EL (cell line): ENCODE measurements around the gene ISX.
"Not testable (repeated sequence)": the region's sequence is repeated elsewhere in the genome, so short reads cannot be mapped to it uniquely, and the experiment has no call there.

ENCODE experiments used
- DNase-seq: peaks from one replicate; pipeline ENCODE4 v3.0.0-alpha.2; 2016

Gene ISX

DNA sequence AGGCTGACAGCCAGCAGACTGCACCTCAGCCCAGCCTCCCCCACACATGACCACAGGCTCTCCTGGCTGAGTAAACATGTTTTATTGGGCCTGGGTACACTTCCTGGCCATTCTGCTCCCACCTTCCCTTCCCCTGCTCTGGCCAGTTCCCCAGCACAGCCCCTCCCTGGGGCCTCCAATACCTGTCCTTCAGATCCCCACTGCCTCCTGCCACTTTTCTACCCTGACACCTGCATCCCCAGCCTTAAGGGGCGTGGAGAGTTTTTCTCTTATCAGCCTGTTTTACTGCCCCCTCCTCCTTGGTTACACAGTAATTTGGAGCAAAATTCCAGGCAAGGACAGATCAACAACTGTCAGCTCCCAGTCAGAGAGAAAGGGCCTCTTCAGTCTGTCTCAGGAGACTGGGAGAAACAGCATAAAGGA is at the start of gene ISX:
ISX (plus strand) TSS at position 363 of the 423 bp plus-strand sequence. CDS start 930 bp downstream, outside the sequence.
- DNase-seq, result no peak

- DNase-seq, result no peak
Observed at GRCh38 chr22:35016909-35017308, 49.0 kb upstream of the ISX start.

GRCh38 chr22:35018995-35019394 is 47.0 kb upstream of the ISX start:
- DNase-seq, result no peak

DNA sequence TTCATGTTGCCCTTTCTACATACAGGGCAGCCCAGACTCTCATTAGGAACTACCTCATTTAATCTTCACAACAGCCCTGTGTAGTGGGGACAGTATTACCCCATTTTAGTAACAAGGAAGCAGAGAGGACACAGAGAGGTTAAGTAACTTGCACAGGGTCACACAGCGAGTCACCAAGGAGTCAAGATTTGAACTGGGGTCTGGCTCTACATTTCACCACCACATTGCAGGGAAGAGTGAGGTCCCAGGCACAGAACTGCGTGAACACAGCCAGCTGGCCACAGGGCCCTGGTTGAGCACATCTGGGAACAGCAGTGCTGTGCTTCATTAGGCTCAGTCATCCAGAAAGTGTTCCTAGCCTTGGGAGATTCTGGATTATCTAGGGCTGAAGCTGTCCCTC is 45.4 kb upstream of the ISX start:
- no peak for DNase-seq

GRCh38 chr22:35021161-35021560 is 44.8 kb upstream of the ISX start:
- no peak for DNase-seq

DNA sequence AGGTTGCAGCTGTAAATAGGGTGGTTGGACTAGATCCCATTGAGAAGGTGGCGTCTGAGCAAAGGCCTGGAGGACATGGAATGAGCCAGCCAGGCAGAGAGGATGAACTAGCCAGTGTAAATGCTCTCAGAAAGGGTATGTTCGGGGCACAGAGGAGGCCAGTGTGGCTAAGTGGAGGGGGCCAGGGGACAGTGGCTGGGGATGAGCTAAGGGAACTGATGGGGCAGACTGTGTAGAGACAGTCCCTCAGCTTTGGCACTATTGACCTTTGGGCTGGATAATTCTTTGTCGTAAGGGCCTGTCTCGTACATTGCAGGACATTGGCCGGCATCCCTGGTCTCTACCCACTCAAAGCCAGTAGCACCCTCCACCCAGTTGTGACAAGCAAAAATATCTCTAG is 43.7 kb upstream of the ISX start:
- no peak for DNase-seq

DNA sequence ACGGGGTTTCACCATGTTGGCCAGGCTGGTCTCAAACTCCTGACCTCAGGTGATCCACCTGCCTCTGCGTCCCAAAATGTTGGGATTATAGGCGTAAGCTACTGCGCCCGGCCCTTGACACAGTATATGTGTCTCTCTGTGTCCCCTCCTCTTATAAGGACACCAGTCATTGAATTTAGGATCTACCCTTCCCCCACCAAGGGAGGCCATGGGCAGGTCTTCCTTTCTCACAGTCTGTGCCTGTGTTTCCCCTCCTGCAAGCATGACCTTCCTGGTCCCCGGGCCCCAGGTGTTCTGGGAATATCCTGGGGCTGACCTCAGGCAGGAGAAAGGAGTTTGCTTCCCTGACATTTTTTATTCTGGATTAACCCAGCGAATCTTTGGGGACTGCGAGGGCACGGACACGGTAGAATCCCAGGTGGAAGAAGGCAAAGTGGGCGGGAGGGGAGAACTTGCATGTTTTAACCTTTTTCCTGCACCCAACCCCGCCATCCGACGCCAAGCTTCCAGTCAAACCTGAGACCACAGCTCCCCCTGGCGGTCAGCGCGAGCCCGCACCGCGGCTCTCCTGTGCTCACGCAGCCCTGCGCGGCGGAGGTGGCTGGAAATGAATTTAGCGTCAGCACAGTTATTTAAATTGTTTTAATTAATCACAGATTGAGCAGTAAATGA is 42.1 kb upstream of the ISX start:
- DNase-seq, result peak; percentile 34

DNA sequence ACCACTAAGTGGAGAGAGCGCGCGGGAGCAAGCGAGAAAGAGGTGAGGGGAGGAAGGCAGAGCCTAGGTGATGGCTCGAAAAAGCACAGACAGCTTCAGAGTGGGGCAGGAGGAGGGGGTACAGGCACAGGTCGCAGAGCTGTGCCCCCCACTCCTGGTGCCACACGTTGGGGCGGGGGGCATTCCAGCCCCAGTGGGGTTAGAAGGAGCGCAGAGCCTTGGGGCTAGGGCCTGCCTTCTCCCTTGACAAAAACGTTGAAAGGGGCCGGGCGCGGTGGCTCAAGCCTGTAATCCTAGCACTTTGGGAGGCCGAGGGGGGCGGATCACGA is 41.6 kb upstream of the ISX start:
- no peak for DNase-seq

DNA sequence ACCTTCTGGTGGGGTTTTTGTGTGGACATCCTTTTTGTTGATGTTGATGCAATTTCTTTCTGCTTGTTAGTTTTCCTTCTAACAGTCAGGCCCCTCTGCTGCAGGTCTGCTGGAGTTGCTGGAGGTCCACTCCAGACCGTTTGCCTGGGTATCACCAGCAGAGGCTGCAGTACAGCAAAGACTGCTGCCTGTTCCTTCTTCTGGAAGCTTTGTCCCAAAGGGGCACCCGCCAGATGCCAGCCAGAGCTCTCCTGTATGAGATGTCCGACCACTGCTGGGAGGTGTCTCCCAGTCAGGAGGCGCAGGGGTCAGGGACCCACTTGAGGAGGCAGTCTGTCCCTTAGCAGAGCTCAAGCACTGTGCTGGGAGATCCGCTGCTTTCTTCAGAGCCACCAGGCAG is 35.8 kb upstream of the ISX start:
- DNase-seq, result not testable (repeated sequence)

DNA sequence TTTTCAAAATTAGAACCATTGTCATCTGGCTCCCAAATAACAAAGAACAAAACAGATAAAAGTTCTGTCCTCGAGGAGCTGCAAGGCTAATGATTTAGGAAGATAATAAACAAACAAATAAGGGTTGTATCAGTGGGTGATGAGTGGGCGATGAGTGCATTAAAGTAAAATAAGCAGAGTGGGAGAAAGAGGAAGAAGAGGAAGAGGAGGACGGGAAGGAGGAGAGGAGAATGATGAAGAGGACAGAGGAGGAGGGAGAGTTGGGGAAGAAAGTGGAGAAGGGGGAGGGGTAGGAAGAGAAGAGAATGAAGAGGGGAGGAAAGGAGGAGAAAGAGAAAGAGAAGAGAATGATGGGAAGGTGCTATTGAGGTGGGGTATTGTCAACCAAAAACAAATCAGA is 33.4 kb upstream of the ISX start:
- DNase-seq, result no peak

DNA sequence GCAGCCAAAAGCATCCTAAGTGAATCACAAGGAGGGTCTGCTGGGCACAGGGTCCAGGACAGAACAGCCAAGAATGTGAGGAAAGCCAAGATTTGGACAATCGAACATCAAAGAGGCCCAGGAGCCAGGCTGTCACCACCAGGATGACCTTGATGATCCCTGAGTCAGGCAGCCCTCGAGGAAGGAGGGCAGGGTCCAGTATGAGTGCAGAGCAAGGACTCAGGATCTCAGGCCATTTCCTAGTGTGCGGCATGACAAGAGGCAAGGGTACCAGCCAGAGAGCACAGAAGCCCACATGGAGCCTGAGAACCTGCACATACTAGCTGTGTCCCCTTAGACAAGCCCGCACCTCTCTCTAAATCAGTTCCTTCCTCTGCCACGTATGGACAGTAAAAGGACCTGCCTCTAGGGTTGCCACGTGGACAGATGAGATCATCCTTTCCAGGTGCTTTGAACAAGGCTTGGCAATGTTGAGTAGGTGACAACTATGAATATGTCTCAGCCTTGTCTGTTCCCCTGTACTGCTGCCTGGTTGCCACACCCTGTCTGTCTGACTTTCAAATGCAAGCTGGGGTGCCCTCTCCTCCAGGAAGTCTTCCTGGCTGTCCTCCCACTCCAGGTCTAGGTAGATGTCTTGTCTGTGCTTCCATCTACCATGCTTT is 32.2 kb upstream of the ISX start:
- DNase-seq, result no peak

- no peak for DNase-seq
Observed at GRCh38 chr22:35034963-35035362, 31.0 kb upstream of the ISX start.

DNA sequence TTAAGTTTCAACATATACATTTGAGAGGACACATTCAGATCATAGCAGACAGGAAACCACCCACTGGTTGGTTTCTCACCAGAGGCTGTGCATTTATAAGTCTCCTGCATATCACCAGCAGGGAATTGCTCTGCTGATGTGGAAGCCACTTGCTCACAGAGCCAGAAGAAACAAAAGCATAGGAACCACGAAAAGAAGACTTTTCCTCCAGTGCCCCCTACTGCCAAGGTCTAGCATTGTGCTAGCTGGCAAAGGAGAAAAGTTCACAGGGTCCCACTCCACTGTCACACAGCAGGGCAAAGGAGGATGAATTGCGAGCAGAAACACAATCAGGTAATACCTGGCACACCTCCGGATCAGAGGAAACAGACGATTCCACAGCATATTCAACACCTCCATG is 28.9 kb upstream of the ISX start:
- DNase-seq, result no peak

DNA sequence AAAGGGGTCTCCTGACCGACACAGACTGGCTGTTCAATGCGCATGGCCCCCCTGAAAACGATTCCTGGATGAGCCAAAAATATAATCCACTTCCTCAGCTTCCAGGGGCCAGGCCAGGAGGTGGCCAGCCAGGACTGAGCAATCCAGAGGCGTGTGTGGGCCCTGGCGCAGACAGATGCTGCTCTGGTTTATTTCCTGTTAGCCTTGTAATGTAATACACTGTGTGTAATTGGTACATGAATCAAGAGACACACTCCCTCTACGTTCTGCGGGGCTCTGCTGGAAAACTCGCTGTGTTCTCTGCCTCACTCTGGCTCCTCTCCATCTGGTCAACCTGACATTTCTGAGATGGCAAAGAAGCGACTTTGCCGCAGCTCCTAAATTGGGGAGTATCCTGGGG is 26.3 kb upstream of the ISX start:
- no peak for DNase-seq

GRCh38 chr22:35043252-35043933 is 22.6 kb upstream of the ISX start:
- DNase-seq, result peak; percentile 11

DNA sequence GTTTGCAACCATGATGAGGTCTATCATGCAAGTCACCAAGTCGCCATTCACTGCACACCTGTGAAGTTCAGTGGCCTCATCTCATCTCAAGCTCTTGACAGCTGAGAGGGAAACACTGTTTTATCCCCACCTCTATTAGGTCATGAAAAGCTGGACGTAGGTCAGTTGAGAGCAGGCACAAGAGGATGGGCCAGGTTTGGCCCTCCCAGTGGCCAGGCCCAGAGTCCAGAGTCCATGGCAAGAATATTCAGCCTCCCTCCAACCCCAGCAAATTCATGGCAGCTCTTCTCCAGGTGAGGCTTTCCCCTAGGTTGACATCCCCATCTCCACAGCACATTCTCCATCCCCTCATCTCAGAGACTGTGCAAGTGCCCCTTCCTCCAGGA is 22.0 kb upstream of the ISX start:
- no peak for DNase-seq

- DNase-seq, result no peak
Observed at GRCh38 chr22:35044607-35045390, 21.2 kb upstream of the ISX start.

- DNase-seq, result no peak
Observed at GRCh38 chr22:35045451-35045850, 20.5 kb upstream of the ISX start.

GRCh38 chr22:35046744-35047462 is 19.1 kb upstream of the ISX start:
- DNase-seq, result no peak

- DNase-seq, result not testable (repeated sequence)
Observed at GRCh38 chr22:35050038-35050437, 15.9 kb upstream of the ISX start.

GRCh38 chr22:35051013-35051535 is 14.9 kb upstream of the ISX start:
- DNase-seq, result no peak

GRCh38 chr22:35051791-35052190 is 14.2 kb upstream of the ISX start:
- DNase-seq, result no peak
